SK-N-MC (cell line): Measurements from ENCODE around the gene HS1BP3.

Experiments used
- DNase-seq: peaks from one replicate; pipeline ENCODE4 v3.0.0-alpha.2; 2011; ENCODE audit warnings: low read depth, low spot score
- H3K27ac ChIP-seq: fragments of 200-600 bp; sonication (generic); 2 replicates; pipeline ENCODE4 v1.5.1; 2016; ENCODE audit warnings: mixed run types
- H3K36me3 ChIP-seq: fragments of 200-600 bp; sonication (generic); 2 replicates; pipeline ENCODE4 v1.6.1; 2017; ENCODE audit warnings: antibody characterized with exemption, low read length, mixed read lengths; ENCODE audit not compliant: insufficient read depth
- H3K4me3 ChIP-seq: fragments of 200-600 bp; sonication (generic); 2 replicates; pipeline ENCODE4 v1.5.1; 2016
- H3K9ac ChIP-seq: fragments of 200-600 bp; sonication (generic); 2 replicates; pipeline ENCODE4 v1.8.0; 2017; ENCODE audit warnings: mixed run types, mixed read lengths; ENCODE audit not compliant: insufficient read length
- H3K9me3 ChIP-seq: fragments of 200-600 bp; sonication (generic); 2 replicates; pipeline ENCODE4 v1.6.1; 2017; ENCODE audit warnings: low read depth, mild to moderate bottlenecking, antibody characterized with exemption, low read length, moderate library complexity, mixed read lengths
- EZH2 ChIP-seq: fragments of 200-600 bp; sonication (generic); IDR thresholded peaks from one replicate; pipeline ENCODE4 v1.6.1; 2017; ENCODE audit warnings: antibody characterized with exemption
- FOXP2 ChIP-seq: optimal IDR thresholded peaks from 2 replicates; pipeline ENCODE3; 2011; ENCODE audit warnings: mild to moderate bottlenecking, moderate library complexity; ENCODE audit not compliant: insufficient read depth; ENCODE audit errors: extremely low read length, control extremely low read depth
- POLR2AphosphoS5 ChIP-seq: IDR thresholded peaks from 2 replicates; pipeline ENCODE4 v1.6.1; 2012; ENCODE audit warnings: mild to moderate bottlenecking, low read depth, low read length, borderline replicate concordance

The HS1BP3 gene

DNA sequence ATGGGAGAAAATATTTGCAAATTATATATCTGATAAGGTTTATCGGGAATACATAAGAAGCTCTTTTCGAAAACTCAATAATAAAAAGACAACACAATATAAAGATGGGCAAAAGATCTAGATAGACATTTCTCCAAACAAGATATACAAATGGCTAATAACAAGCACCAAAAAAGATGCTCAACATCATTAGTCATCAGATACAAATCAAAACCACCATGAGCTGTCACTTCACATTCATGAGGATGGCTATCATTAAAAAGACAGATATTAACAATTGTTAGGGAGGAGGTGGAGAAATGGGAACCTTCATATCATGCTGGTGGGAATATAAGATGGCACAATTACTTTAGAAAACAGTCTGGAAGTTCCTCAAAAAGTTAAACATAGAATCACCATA, 48.1 kb downstream of the HS1BP3 start:
- H3K9ac ChIP-seq = no peak overlapping the region
- 0 out of 2 replicates have a peak, but pooled peaks cover 3% of the 10 kb centered on the region for H3K9me3 ChIP-seq
- no peak for DNase-seq

DNA sequence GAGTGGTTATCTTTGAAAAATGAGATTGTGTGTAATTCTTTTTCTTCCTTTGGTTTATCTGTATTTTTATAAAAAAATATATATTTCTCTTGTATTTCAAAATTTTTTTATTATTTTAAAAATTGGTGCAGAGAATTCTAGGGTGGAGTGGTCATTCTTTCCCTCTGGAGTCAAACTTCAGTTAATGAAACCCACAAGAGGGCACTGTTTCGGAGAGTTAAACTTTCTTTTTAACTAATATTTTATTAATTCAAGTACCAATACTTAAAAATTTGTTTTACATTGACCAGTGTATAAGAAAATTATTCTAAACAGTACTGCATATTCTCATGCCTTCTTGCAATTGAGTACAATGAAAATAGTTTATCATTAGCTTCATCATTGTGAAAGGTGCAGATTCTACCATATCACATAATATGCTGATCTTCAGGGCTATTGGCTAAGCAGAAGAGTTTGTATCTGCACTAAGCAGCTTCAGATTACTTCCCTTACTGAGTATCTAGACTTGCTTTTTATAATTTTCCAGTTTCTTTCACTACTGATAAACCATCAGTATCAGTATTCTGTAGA, 50.1 kb downstream of the HS1BP3 start:
- no peak for TF ChIP-seq EZH2
- TF ChIP-seq FOXP2 = no peak
- TF ChIP-seq POLR2AphosphoS5 = no peak
- Histone ChIP-seq H3K9me3 (no peaks in the 10 kb centered on the region), H3K27ac (peak overlapping the region; percentile 77), H3K9ac (no peak overlapping the region), H3K36me3 (no peaks in the 10 kb centered on the region), H3K4me3 (no peak overlapping the region)
- no peak for DNase-seq

More for the DNA sequence above, 48.1 kb downstream of the HS1BP3 start:
- H3K4me3 ChIP-seq = no peak overlapping the region
- TF ChIP-seq FOXP2 = no peak
- TF ChIP-seq EZH2 = no peak
- no peak for TF ChIP-seq POLR2AphosphoS5
- H3K36me3 ChIP-seq = no peaks in the 10 kb centered on the region
- no peak overlapping the region for H3K27ac ChIP-seq

DNA sequence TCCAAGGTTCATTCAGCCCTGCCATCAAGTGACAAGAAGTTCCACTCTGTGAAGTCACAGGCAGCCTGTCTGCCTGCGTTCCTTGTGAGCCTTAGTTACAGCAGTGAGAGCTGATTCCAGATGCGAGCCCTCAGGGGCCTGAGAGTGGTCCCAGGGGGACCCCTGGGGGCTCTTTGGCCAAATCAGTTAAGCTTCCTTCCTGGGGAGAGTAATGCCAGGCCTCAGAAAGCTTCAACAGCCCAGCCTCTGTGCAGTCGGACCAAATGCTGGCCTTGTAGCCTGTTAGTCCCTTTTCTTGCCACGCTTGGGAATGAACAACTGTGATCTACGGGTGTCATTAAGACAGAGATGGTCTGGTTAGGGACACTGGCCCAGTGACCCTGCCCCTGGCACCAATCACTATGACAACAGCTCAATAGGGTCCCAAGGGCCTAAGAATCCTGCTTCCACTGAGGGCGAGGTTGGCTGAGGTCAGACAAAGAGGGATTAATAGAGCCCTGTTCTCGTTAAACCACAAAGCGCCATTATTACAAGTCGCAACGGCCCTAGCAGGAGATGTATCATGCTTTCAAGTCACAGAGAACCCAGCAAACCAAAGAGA, 50.9 kb downstream of the HS1BP3 start:
- Histone ChIP-seq H3K9ac (peak overlapping the region; percentile 61), H3K4me3 (no peak overlapping the region), H3K9me3 (no peaks in the 10 kb centered on the region), H3K36me3 (no peaks in the 10 kb centered on the region), H3K27ac (peak overlapping the region; percentile 65)
- no peak for DNase-seq
- TF ChIP-seq FOXP2 (no peak), POLR2AphosphoS5 (no peak), EZH2 (no peak)

DNA sequence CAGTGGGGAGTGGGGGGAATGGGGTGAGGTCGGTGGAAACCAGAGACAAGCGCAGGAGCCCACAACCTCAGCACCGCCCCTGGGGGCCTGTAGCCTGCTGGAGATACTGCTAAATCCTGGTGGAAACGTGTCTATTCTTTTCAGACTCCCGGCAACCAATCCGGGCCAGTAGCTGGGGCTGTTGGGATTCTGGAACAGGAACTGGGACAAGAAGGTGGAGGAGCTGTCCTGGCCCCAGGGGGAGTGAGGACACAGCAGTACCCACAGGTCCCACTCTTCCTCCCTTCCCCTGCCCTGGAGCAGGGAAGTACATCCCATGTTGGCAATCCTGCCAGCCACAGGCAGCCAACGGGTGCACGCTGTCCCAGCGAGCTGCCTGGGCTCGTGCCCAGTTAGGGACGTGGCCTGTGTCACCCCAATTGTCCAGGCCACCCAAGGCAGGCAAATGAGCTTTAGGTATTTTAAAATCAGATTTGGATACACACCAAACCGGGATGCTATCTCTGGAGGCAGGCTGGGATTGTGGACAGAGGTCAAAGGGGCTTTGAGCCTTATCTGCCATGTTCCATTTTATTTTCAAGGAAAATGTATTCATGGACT, 51.8 kb downstream of the HS1BP3 start:
- H3K9ac ChIP-seq = no peak overlapping the region
- DNase-seq = no peak
- H3K27ac ChIP-seq = 0 out of 2 replicates have a peak overlapping the region, but pooled peaks have one; percentile 33
- TF ChIP-seq POLR2AphosphoS5 = no peak
- TF ChIP-seq EZH2 = no peak
- no peak for TF ChIP-seq FOXP2
- H3K4me3 ChIP-seq = no peak overlapping the region
- no peaks in the 10 kb centered on the region for H3K9me3 ChIP-seq
- H3K36me3 ChIP-seq = no peaks in the 10 kb centered on the region

DNA sequence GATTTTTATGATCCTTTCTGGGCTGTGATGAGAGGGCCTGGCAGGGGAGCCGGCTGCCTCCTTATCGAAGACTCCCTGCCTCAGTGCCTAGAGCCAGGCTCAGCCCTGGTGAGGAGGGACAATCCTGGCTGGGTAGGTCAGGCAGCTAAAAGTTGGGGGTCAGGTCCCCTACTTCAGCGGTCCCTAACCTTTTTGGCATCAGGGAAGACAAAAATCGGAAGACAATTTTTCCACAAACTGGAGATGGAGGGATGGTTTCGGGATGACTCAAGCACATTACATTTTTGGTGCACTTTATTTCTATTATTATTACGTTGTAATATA, 53.1 kb downstream of the HS1BP3 start:
- Histone ChIP-seq H3K9me3 (no peaks in the 10 kb centered on the region), H3K9ac (peak overlapping the region; percentile 67), H3K36me3 (no peaks in the 10 kb centered on the region), H3K27ac (peak overlapping the region; percentile 98), H3K4me3 (peak overlapping the region; percentile 56)
- no peak for DNase-seq
- no peak for TF ChIP-seq FOXP2
- no peak for TF ChIP-seq POLR2AphosphoS5
- no peak for TF ChIP-seq EZH2

DNA sequence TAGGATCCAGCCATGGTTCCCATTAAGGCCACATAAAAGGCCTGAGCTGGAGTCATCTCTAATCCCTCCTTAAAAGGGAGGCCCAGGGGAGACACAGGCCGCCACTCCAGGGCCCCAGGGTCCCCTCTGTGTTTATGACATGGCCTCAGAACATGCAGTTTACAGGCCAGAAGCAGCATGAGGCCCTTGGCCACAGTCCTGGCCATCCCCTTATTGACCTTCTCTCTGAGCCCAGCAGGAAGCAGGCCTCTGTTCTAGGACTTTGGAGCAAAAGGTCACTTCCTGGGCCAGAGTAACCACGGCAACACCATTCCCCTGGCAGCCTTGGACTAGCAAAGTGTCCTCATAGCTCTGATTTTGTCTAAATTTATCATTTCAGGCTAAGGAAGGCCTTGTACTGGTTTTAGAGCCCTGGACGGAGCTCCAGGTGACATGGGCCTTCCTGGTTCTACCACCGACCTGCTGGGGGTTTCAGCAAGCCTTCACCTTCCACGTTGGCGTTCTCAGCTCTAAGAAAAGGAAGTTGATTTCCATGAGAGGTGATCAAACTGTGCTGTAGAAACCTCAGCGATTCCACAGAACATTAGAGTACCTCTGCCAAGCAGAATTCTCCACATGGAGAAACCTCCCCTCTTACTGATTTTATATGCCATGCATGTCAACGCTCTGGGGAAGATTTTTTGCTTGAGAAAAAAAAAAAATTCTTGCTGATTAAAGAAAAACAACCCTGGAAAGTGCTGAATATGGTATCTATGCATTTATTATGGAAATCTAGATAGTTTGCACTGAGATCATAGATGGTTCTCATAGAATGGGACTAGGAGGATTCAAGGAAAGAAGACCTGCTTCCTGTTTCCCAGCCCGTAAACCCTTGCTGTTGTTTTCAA, 53.7 kb downstream of the HS1BP3 start:
- TF ChIP-seq FOXP2 (no peak), POLR2AphosphoS5 (peak; percentile 14; the same call in 1 of the 2 replicates)
- peak overlapping the region; percentile 98 for H3K27ac ChIP-seq

DNA sequence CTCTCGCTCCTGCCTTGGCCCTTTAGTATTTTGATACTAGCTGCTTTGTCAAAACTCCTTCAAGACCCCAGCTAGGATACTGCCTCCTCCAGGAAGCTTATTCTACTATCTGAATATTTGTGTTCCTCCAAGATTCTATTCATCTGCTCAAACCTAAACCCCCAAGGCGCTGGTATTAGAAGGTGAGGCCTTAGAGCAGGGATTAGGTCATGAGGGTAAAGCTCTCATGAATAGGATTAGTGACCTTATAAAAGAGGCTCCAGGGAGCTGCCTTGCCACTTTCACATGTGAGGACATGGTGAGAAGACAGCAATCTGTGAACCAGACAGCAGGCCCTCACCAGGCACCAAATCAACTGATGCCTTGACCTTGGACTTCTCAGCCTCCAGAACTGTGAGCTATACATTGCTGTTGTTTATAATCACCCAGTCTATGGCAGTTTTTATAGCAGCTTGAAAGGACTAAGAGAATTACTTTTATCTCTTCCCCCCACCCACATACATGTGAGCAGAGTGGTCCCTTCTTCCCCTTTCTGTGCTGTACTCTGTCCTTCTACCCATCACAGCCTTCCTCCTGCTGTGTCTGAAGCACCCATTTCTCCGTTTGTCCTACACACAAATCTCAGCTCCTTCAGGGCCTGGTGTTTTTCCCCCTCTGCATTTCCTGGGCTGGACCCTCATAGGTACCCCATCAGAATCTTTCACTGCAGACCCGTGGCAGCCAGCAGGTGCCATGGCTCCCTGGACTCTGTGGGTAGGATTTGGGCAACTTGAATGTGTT, 54.5 kb downstream of the HS1BP3 start:
- Histone ChIP-seq H3K9me3 (no peaks in the 10 kb centered on the region), H3K27ac (peak overlapping the region; percentile 98), H3K9ac (peak overlapping the region; percentile 67), H3K4me3 (no peak overlapping the region), H3K36me3 (no peaks in the 10 kb centered on the region)
- TF ChIP-seq FOXP2 (no peak), EZH2 (no peak), POLR2AphosphoS5 (no peak)
- DNase-seq = no peak

More for the DNA sequence above, 53.7 kb downstream of the HS1BP3 start:
- no peaks in the 10 kb centered on the region for H3K36me3 ChIP-seq
- peak; percentile 80 for DNase-seq
- no peaks in the 10 kb centered on the region for H3K9me3 ChIP-seq
- peak overlapping the region; percentile 67 for H3K9ac ChIP-seq
- peak overlapping the region; percentile 56 for H3K4me3 ChIP-seq

DNA sequence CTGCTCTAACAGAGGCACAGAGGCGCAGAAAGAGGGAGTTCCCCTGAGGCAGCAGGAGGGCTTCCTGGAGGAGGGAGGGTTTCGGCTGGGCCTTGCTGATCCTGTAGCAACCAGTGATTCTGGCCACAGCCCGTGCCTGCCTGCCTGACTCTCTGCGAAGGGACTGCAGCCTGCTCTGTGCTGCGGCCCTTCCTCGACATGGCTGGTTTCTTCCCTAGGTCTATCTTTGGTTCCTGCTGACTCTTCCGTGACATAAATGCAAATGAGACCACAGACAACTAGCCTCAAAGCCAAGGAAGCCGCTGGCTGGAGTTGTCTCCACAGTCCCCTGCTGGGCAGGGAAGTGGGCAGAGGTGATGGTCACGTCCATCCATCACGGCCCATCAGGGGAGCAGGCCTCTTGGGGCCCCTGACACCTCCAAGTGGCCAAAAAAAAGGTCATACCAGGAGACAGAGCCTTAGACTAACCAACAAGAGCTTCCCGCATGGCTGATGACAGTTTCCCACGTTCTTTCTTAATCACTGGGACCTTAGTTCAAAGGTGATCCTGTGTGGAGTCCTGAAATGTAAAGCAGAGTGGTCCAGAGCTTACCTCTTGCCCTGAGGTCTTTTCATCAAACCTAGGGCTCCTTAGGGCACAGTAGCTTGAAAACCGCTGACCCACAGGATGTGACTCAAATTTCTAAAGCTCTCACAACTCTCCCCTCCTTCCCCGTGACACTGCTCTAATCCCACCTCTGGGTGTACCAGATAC, 55.3 kb downstream of the HS1BP3 start:
- no peak for TF ChIP-seq POLR2AphosphoS5
- no peak overlapping the region for H3K27ac ChIP-seq
- no peak overlapping the region for H3K9ac ChIP-seq
- no peaks in the 10 kb centered on the region for H3K9me3 ChIP-seq
- no peak overlapping the region for H3K4me3 ChIP-seq
- no peak for DNase-seq
- no peaks in the 10 kb centered on the region for H3K36me3 ChIP-seq
